Stimulated activated CD4-positive, alpha-beta T cell treated with anti-CD3 and anti-CD28 coated beads, Interleukin-1b, Interleukin-23, amount 100 ng/mL, for 1 hour (primary cell): ENCODE results near the gene SNAI1.

ENCODE experiments used
- DNase-seq, 2 donors: peaks; one replicate each; pipeline ENCODE4 v3.0.0-alpha.2; 2020; ENCODE audit warnings: low read depth in 2 of 2

Gene SNAI1

GRCh38 chr20:50037123-50037522, 54.3 kb downstream of the SNAI1 start:
- no peak for DNase-seq

- no peak for DNase-seq
These were observed 54.8 kb downstream of the SNAI1 start for GRCh38 chr20:50037575-50037974.

GRCh38 chr20:50038169-50038568, 55.4 kb downstream of the SNAI1 start:
- no peak for DNase-seq
